ENCODE results near the gene KRT2. TPM values are rescaled to one million over a fixed set of nuclear protein-coding genes. Genes with fewer than 3 reads are reported as not detected.

KRT2 gene
- total and polyA plus RNA-seq, 2 donors (not counting 3 experiments of a cell fraction or from before 2014, with no cell fraction given): not detected

- no peak overlapping the region for H3K27ac ChIP-seq (ENCODE audit: insufficient read depth, low read depth, low read length)
These were observed 41.2 kb upstream of the KRT2 start for GRCh38 chr12:52693261-52693660.

More at GRCh38 chr12:52693261-52693660, 41.2 kb upstream of the KRT2 start:
- Histone ChIP-seq H3K79me2 (ENCODE audit: control insufficient read depth, insufficient read depth, low read length) (no peaks in the 10 kb centered on the region), H4K20me1 (replicated peaks; ENCODE audit: control insufficient read depth, extremely low read depth, insufficient read depth, low read length) (no peaks in the 10 kb centered on the region), H3K27me3 (ENCODE audit: control insufficient read depth in 2 of 2, insufficient read depth in 2 of 2, low read length in 2 of 2) (peaks cover 22 to 40% of the 10 kb centered on the region in 2 experiments), H3K4me2 (ENCODE audit: insufficient read depth, low read length) (no peak overlapping the region), H2AFZ (ENCODE audit: low read depth, low read length) (no peak overlapping the region), H3K9me3 (replicated peaks; ENCODE audit: control insufficient read depth, insufficient read depth, low read length) (no peaks in the 10 kb centered on the region), H3K4me1 (ENCODE audit: control insufficient read depth, extremely low read depth, insufficient read depth, low read length) (no peaks in the 10 kb centered on the region), H3K9me1 (replicated peaks; ENCODE audit: control insufficient read depth, extremely low read depth, insufficient read depth, low read length) (no peaks in the 10 kb centered on the region), H3K4me3 (replicated peaks in 1 of 3; ENCODE audit: insufficient read depth in 1 of 3, low read depth in 1 of 3, low read length in 3 of 3) (no peak overlapping the region), H3K9ac (replicated peaks; ENCODE audit: extremely low read depth, insufficient read depth, low read length) (no peak overlapping the region), H3K36me3 (ENCODE audit: control insufficient read depth in 2 of 2, extremely low read depth in 1 of 2, insufficient read depth in 2 of 2, low read length in 2 of 2) (no peaks in the 10 kb centered on the region)
- POLR2A ChIA-PET: no interaction called here
- intact Hi-C loops (cut with micrococcal nuclease) (loop anchor here (5.0 to 10.0 kb wide), 2 partner anchors 172 to 289 kb away; no protein-coding TSS in a partner anchor), dilution Hi-C loops (cut with MboI; ENCODE audit: extremely low pct_ligation_motif_present, low sequenced_read_pairs) (no loop called here)
- DNase-seq (ENCODE audit: low read depth, low spot score) (no peak), FAIRE-seq (no peak)
- CTCF ChIA-PET: interaction anchor here (1.5 kb wide), 1 partner anchor 172 kb away, joined by 9 read pairs; no protein-coding TSS in a partner anchor
- TF ChIP-seq MYC (IDR thresholded peaks at IDR 0.05; ENCODE audit: low read depth, low read length) (no peak), JUN (IDR thresholded peaks at IDR 0.05; ENCODE audit: borderline replicate concordance, insufficient read depth, insufficient read length, low read depth) (no peak), EZH2 (IDR thresholded peaks at IDR 0.05; ENCODE audit: borderline replicate concordance, low read depth, low read length, severe bottlenecking) (no peak), FOS (IDR thresholded peaks at IDR 0.05; ENCODE audit: borderline replicate concordance, insufficient read depth, low read length) (no peak), GATA2 (IDR thresholded peaks at IDR 0.05; ENCODE audit: insufficient read depth, insufficient read length, low read depth, low read length) (no peak), POLR2AphosphoS5 (IDR thresholded peaks at IDR 0.05; ENCODE audit: insufficient read depth, low read depth, low read length) (no peak), POLR2A (IDR thresholded peaks at IDR 0.05; ENCODE audit: low read depth, low read length) (no peak), MAX (IDR thresholded peaks at IDR 0.05; ENCODE audit: insufficient read depth, insufficient read length) (no peak)
- TF ChIP-seq, protein P1, sequence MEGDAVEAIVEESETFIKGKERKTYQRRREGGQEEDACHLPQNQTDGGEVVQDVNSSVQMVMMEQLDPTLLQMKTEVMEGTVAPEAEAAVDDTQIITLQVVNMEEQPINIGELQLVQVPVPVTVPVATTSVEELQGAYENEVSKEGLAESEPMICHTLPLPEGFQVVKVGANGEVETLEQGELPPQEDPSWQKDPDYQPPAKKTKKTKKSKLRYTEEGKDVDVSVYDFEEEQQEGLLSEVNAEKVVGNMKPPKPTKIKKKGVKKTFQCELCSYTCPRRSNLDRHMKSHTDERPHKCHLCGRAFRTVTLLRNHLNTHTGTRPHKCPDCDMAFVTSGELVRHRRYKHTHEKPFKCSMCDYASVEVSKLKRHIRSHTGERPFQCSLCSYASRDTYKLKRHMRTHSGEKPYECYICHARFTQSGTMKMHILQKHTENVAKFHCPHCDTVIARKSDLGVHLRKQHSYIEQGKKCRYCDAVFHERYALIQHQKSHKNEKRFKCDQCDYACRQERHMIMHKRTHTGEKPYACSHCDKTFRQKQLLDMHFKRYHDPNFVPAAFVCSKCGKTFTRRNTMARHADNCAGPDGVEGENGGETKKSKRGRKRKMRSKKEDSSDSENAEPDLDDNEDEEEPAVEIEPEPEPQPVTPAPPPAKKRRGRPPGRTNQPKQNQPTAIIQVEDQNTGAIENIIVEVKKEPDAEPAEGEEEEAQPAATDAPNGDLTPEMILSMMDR (IDR thresholded peaks at IDR 0.05; ENCODE audit: extremely low read depth in 1 of 2, insufficient read depth in 1 of 2, low read depth in 1 of 2, low read length in 2 of 2): no peak
- no TSS peak for BruUV-seq (replicated peaks)

All from endothelial cell of umbilical vein (primary cell).